Measurements from ENCODE around the gene IRF2BP1.
"Not testable (repeated sequence)": the region's sequence is repeated elsewhere in the genome, so short reads cannot be mapped to it uniquely, and the experiment has no call there.

The IRF2BP1 gene

GRCh38 chr19:45902651-45903625 lies 17.0 kb upstream of the IRF2BP1 start:
- DNase-seq (ENCODE audit: low read depth), result peak; percentile 97

- no peak for DNase-seq (ENCODE audit: low read depth)
Measured at GRCh38 chr19:45901912-45902650, 16.1 kb upstream of the IRF2BP1 start, which contains the start of gene MYPOP. Gene MYPOP (minus strand): TSS chr19:45902613. CDS start chr19:45901773, 840 bp downstream.

GRCh38 chr19:45901432-45901911 lies 15.5 kb upstream of the IRF2BP1 start:
- no peak for DNase-seq (ENCODE audit: low read depth)

GRCh38 chr19:45900738-45901431 lies 14.9 kb upstream of the IRF2BP1 start:
- DNase-seq (ENCODE audit: low read depth), result no peak

- no peak for DNase-seq (ENCODE audit: low read depth)
Measured at GRCh38 chr19:45899919-45900589, 14.1 kb upstream of the IRF2BP1 start.

- no peak for DNase-seq (ENCODE audit: low read depth)
Measured at GRCh38 chr19:45899253-45899652, 13.3 kb upstream of the IRF2BP1 start.

GRCh38 chr19:45897261-45897812 lies 11.4 kb upstream of the IRF2BP1 start:
- no peak for DNase-seq (ENCODE audit: low read depth)

GRCh38 chr19:45895983-45896599 lies 10.2 kb upstream of the IRF2BP1 start:
- not testable (repeated sequence) for DNase-seq (ENCODE audit: low read depth)

GRCh38 chr19:45895519-45895972 lies 9.6 kb upstream of the IRF2BP1 start:
- DNase-seq (ENCODE audit: low read depth), result no peak

GRCh38 chr19:45890877-45891276 lies 4.9 kb upstream of the IRF2BP1 start:
- no peak for DNase-seq (ENCODE audit: low read depth)

- DNase-seq (ENCODE audit: low read depth), result no peak
Measured at GRCh38 chr19:45889210-45889885, 3.4 kb upstream of the IRF2BP1 start.

GRCh38 chr19:45887200-45887710 lies 1.3 kb upstream of the IRF2BP1 start:
- DNase-seq (ENCODE audit: low read depth), result no peak

GRCh38 chr19:45886427-45887199 lies 672 bp upstream of the IRF2BP1 start:
- DNase-seq (ENCODE audit: low read depth), result peak; percentile 80

GRCh38 chr19:45884682-45885555 lies 1.0 kb downstream of the IRF2BP1 start:
- no peak for DNase-seq (ENCODE audit: low read depth)

- DNase-seq (ENCODE audit: low read depth), result no peak
Measured at GRCh38 chr19:45883881-45884681, 1.9 kb downstream of the IRF2BP1 start.

GRCh38 chr19:45883586-45883880 lies 2.4 kb downstream of the IRF2BP1 start:
- no peak for DNase-seq (ENCODE audit: low read depth)

All from T-helper 22 cell (primary cell).